Vagina (tissue), 2 donors: Measurements from ENCODE around the gene NEO1. TPM values are rescaled to one million over a fixed set of nuclear protein-coding genes. Genes with fewer than 3 reads are reported as not detected.

Source experiments
- DNase-seq, 2 donors: peaks; one replicate each; pipeline ENCODE4 v3.0.0-alpha.2; 2017; ENCODE audit errors: extremely low spot score in 2 of 2
- H3K27ac ChIP-seq: fragments of 200-600 bp; sonication (generic); one replicate; pipeline ENCODE4 v1.5.1; 2019
- H3K27me3 ChIP-seq: fragments of 200-600 bp; sonication (generic); one replicate; pipeline ENCODE4 v1.5.1; 2019
- H3K36me3 ChIP-seq, 2 donors: fragments of 200-600 bp; sonication (generic); one replicate each; pipeline ENCODE4 v1.5.1; 2017 to 2019
- H3K4me1 ChIP-seq: fragments of 200-600 bp; sonication (generic); one replicate; pipeline ENCODE4 v1.5.1; 2019
- H3K4me3 ChIP-seq, 2 donors: fragments of 200-600 bp; sonication (generic); 1 replicate in 1 of 2; 2 replicates in 1 of 2; pipeline ENCODE4 v1.5.1; 2016 to 2019
- H3K9me3 ChIP-seq: fragments of 200-600 bp; sonication (generic); one replicate; pipeline ENCODE4 v1.5.1; 2019
- CTCF ChIP-seq, 3 experiments: fragments of 450-650 bp in 2 of 3; fragments of 200-600 bp in 1 of 3; sonication (generic) in 1 of 3; IDR thresholded peaks; one replicate each; pipeline ENCODE4 v1.5.1; 2017 to 2019; ENCODE audit warnings: antibody characterized with exemption in 3 of 3, mild to moderate bottlenecking in 2 of 3, moderate library complexity in 2 of 3
- POLR2A ChIP-seq, 2 donors: fragments of 450-650 bp; IDR thresholded peaks; one replicate each; pipeline ENCODE4 v1.6.1; 2017; ENCODE audit warnings: antibody characterized with exemption in 2 of 2, mild to moderate bottlenecking in 2 of 2, moderate library complexity in 2 of 2
- POLR2AphosphoS5 ChIP-seq, 2 donors: sonication (generic); formaldehyde crosslinking; IDR thresholded peaks; one replicate each; pipeline ENCODE4 v1.9.0; 2017; ENCODE audit warnings: antibody characterized with exemption in 2 of 2, mild to moderate bottlenecking in 2 of 2, low read depth in 1 of 2; ENCODE audit not compliant: insufficient read depth in 1 of 2
- intact Hi-C: fragments of 100-400 bp; cut with DNase I; formaldehyde crosslinking; loops from one replicate; pipeline ENCODE4 v1.15.1; 2023
- total RNA-seq: library from RNA; depleted of rRNA; stranded (reverse); fragments of >200 nt; gene quantifications from one replicate; pipeline ENCODE4 v1.2.3, GENCODE V29; 2016

The NEO1 gene
- total RNA-seq, 1 donor from 2014 or later, result 21.9 TPM

- no peak for TF ChIP-seq POLR2AphosphoS5 (IDR thresholded peaks at IDR 0.05; ENCODE audit: insufficient read depth in 1 of 2, low read depth in 1 of 2)
- TF ChIP-seq CTCF (IDR thresholded peaks at IDR 0.05), result no peak
- TF ChIP-seq POLR2A (IDR thresholded peaks at IDR 0.05), result no peak
- Histone ChIP-seq H3K4me3 (no peak overlapping the region), H3K9me3 (no peaks in the 10 kb centered on the region), H3K27me3 (no peaks in the 10 kb centered on the region), H3K4me1 (no peaks in the 10 kb centered on the region), H3K36me3 (no peaks in the 10 kb centered on the region), H3K27ac (no peak overlapping the region)
- intact Hi-C loops, result loop anchor here (5.0 kb wide), 1 partner anchor 1036 kb away; no protein-coding TSS in a partner anchor
- no peak for DNase-seq
These were observed 269.5 kb downstream of the NEO1 start for GRCh38 chr15:73321496-73322450.

GRCh38 chr15:73322665-73323373 is 270.6 kb downstream of the NEO1 start:
- Histone ChIP-seq H3K27ac (no peak overlapping the region), H3K9me3 (no peaks in the 10 kb centered on the region), H3K27me3 (no peaks in the 10 kb centered on the region), H3K4me1 (no peaks in the 10 kb centered on the region), H3K4me3 (no peak overlapping the region), H3K36me3 (no peaks in the 10 kb centered on the region)
- TF ChIP-seq POLR2A (IDR thresholded peaks at IDR 0.05) (no peak), CTCF (IDR thresholded peaks at IDR 0.05) (no peak), POLR2AphosphoS5 (IDR thresholded peaks at IDR 0.05; ENCODE audit: insufficient read depth in 1 of 2, low read depth in 1 of 2) (no peak)
- no peak for DNase-seq
- intact Hi-C loops, result loop anchor here (5.0 kb wide), 1 partner anchor 1034 kb away; no protein-coding TSS in a partner anchor

DNA sequence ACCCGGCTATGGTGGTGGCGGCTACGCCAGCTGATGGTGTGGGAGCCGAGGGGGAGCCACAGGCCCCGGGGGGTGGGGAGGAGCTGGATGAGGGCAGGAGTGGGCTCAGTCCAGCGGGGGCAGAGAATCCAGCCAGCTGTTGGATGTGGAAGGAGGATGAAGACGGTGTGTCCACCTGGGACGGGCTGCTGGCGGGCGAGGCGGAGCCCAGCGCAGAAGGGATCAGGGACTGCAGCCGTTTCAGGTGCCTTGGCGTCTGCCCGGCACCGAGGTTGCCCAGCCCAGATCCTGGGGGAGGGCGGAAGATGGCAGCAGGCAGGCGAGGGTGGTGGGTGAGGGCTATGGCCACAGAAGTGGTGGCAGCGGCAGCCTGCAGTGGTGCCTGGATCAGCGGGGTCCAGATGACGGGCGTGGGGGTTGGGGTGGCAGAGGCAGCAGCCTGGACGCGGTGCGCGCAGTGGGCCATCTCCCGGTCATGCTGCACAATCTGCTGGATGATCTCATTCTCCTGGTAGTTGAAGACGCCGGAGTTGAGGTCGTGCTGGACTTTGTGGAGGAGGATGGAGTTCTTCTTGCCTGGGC is 271.2 kb downstream of the NEO1 start:
- H3K27ac ChIP-seq, result no peak overlapping the region
- H3K4me1 ChIP-seq, result no peaks in the 10 kb centered on the region
- no peaks in the 10 kb centered on the region for H3K27me3 ChIP-seq
- H3K4me3 ChIP-seq, result no peak overlapping the region
- H3K36me3 ChIP-seq, result no peaks in the 10 kb centered on the region
- intact Hi-C loops, result loop anchor here (5.0 kb wide), 1 partner anchor 1034 kb away; no protein-coding TSS in a partner anchor
- DNase-seq, result no peak
- no peaks in the 10 kb centered on the region for H3K9me3 ChIP-seq
- TF ChIP-seq POLR2AphosphoS5 (IDR thresholded peaks at IDR 0.05; ENCODE audit: insufficient read depth in 1 of 2, low read depth in 1 of 2), result no peak
- no peak for TF ChIP-seq CTCF (IDR thresholded peaks at IDR 0.05)
- TF ChIP-seq POLR2A (IDR thresholded peaks at IDR 0.05), result no peak

DNA sequence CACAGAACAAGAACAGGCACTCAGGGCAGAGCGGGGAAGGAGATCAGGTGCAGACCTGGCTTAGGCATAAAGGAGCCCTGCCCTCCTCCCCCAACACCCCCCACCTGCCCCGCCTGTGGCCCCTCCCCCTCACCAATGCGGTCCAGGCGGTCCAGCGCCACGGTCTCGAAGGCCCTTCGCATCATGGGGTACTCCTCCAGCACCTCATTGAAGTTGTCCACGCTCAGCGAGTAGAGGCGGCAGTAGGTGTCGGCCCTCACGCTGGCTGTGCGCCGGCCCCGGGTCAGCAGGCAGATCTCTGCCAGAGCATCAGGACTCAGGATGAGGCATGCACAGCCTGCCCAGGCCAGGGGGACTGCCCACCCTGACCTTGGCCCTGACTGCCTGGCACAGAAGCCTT is 271.7 kb downstream of the NEO1 start:
- H3K4me3 ChIP-seq, result no peak overlapping the region
- no peaks in the 10 kb centered on the region for H3K36me3 ChIP-seq
- H3K4me1 ChIP-seq, result no peaks in the 10 kb centered on the region
- no peak for TF ChIP-seq POLR2AphosphoS5 (IDR thresholded peaks at IDR 0.05; ENCODE audit: insufficient read depth in 1 of 2, low read depth in 1 of 2)
- no peak for TF ChIP-seq POLR2A (IDR thresholded peaks at IDR 0.05)
- no peak for TF ChIP-seq CTCF (IDR thresholded peaks at IDR 0.05)
- no peak for DNase-seq
- no peaks in the 10 kb centered on the region for H3K27me3 ChIP-seq
- intact Hi-C loops, result loop anchor here (5.0 kb wide), 1 partner anchor 1033 kb away; no protein-coding TSS in a partner anchor
- no peaks in the 10 kb centered on the region for H3K9me3 ChIP-seq
- no peak overlapping the region for H3K27ac ChIP-seq
